Measurements from ENCODE around the gene MEG3. TPM values are rescaled to one million over a fixed set of nuclear protein-coding genes. Genes with fewer than 3 reads are reported as not detected.
A peak's percentile ranks its signal among the peaks of the same experiment; 100 is the strongest.

The MEG3 gene
- total and polyA plus RNA-seq, 3 experiments from 2014 or later = 0.13 TPM; not detected in 2

GRCh38 chr14:100846309-100846859, 20.5 kb downstream of the MEG3 start:
- H3K4me1 Mint-ChIP-seq = peaks cover 0 to 3% (median 0%) of the 10 kb centered on the region in 3 donors
- no peaks in the 10 kb centered on the region for H3K9me3 Mint-ChIP-seq
- no peaks in the 10 kb centered on the region for H3K36me3 Mint-ChIP-seq
- ChIA-PET POLR2A (no interaction called here), CTCF (no interaction called here)
- no peak overlapping the region for H3K4me3 ChIP-seq (ENCODE audit: low read length)
- no peaks in the 10 kb centered on the region for H3K36me3 ChIP-seq (ENCODE audit: insufficient read depth, low read length)
- H3K9me3 ChIP-seq (ENCODE audit: low read length) = no peaks in the 10 kb centered on the region
- peaks cover 4% of the 10 kb centered on the region for H3K4me1 ChIP-seq (ENCODE audit: insufficient read depth, low read length)
- H3K27ac Mint-ChIP-seq = no peak overlapping the region
- H3K4me3 Mint-ChIP-seq = no peak overlapping the region
- H3K27ac ChIP-seq (ENCODE audit: low read depth, low read length) = no peak overlapping the region
- H3K27me3 Mint-ChIP-seq = no peaks in the 10 kb centered on the region
- no peaks in the 10 kb centered on the region for H3K27me3 ChIP-seq (ENCODE audit: insufficient read depth, low read length, poor library complexity, severe bottlenecking)
- DNase-seq = peak in 1 of 5 donors; percentile 7

GRCh38 chr14:100849115-100849781, 23.3 kb downstream of the MEG3 start:
- ChIA-PET POLR2A (no interaction called here), CTCF (no interaction called here)
- Histone ChIP-seq H3K9me3 (ENCODE audit: low read length) (no peaks in the 10 kb centered on the region), H3K27ac (ENCODE audit: low read depth, low read length) (no peak overlapping the region), H3K27me3 (ENCODE audit: insufficient read depth, low read length, poor library complexity, severe bottlenecking) (no peaks in the 10 kb centered on the region), H3K4me3 (ENCODE audit: low read length) (peak overlapping the region; percentile 24), H3K4me1 (ENCODE audit: insufficient read depth, low read length) (peaks cover 4% of the 10 kb centered on the region), H3K36me3 (ENCODE audit: insufficient read depth, low read length) (no peaks in the 10 kb centered on the region)
- no peaks in the 10 kb centered on the region for H3K27me3 Mint-ChIP-seq
- no peak for DNase-seq
- H3K9me3 Mint-ChIP-seq = no peaks in the 10 kb centered on the region
- H3K27ac Mint-ChIP-seq = no peak overlapping the region
- H3K36me3 Mint-ChIP-seq = no peaks in the 10 kb centered on the region
- H3K4me3 Mint-ChIP-seq = no peak overlapping the region
- peaks cover 0 to 3% (median 0%) of the 10 kb centered on the region in 3 donors for H3K4me1 Mint-ChIP-seq

DNA sequence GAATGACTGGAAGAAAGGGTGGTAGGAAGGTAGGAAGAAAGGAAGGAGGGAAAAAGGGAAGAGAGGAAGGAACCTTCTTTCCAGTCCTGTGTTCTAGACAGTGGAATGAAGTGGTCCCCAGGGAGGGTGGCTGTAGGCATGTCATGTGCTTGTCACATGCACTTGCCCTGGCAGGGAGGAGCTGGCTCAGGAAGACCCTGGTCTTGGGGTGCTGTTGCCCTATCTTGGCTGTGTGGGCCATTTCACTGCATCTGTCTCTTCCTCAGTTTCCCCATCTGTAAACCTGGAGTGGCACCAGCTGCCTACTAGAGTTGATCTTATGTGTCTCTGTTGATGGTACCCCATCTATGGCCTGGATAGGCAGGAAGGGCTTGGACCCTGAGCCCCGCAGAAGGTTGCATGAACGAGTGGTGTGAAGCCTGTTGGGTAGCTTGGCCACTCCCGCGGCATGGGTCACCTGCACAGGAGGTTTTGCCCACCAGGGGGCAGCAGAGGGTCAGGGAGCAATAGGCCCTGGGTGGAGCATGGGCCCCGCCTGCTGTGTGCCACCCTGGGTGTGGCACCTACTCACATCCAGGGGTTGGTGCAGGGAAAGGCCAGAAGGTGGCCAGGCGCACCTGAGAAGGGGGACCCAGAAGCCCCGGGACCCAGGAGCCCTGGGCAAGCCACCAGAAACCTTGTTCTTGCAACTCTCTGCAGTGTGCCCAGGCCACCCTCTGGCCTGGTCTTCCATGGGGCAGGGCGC, 25.1 kb downstream of the MEG3 start:
- no peaks in the 10 kb centered on the region for H3K9me3 ChIP-seq (ENCODE audit: low read length)
- no peaks in the 10 kb centered on the region for H3K36me3 Mint-ChIP-seq
- no peaks in the 10 kb centered on the region for H3K27me3 ChIP-seq (ENCODE audit: insufficient read depth, low read length, poor library complexity, severe bottlenecking)
- no peaks in the 10 kb centered on the region for H3K27me3 Mint-ChIP-seq
- H3K4me1 Mint-ChIP-seq = peaks cover 0 to 3% (median 0%) of the 10 kb centered on the region in 3 donors
- H3K4me3 ChIP-seq (ENCODE audit: low read length) = no peak overlapping the region
- no peaks in the 10 kb centered on the region for H3K36me3 ChIP-seq (ENCODE audit: insufficient read depth, low read length)
- H3K9me3 Mint-ChIP-seq = no peaks in the 10 kb centered on the region
- peak; percentile 48 to 82 (median 64) for DNase-seq
- no peak overlapping the region for H3K4me3 Mint-ChIP-seq
- H3K27ac ChIP-seq (ENCODE audit: low read depth, low read length) = no peak overlapping the region
- CTCF ChIA-PET = interaction anchor here (1.0 to 1.9 kb wide), 4 partner anchors 8 to 777 kb away, joined by 3 to 14 read pairs (median 4); no protein-coding TSS in a partner anchor
- peak overlapping the region in 1 of 8 donors; percentile 2 for H3K27ac Mint-ChIP-seq
- H3K4me1 ChIP-seq (ENCODE audit: insufficient read depth, low read length) = peaks cover 4% of the 10 kb centered on the region
- POLR2A ChIA-PET = no interaction called here

- peaks cover 0 to 3% (median 0%) of the 10 kb centered on the region in 3 donors for H3K4me1 Mint-ChIP-seq
- H3K36me3 ChIP-seq (ENCODE audit: insufficient read depth, low read length) = no peaks in the 10 kb centered on the region
- H3K9me3 Mint-ChIP-seq = no peaks in the 10 kb centered on the region
- no peak overlapping the region for H3K27ac ChIP-seq (ENCODE audit: low read depth, low read length)
- no peak overlapping the region for H3K4me3 ChIP-seq (ENCODE audit: low read length)
- no peaks in the 10 kb centered on the region for H3K9me3 ChIP-seq (ENCODE audit: low read length)
- H3K27me3 Mint-ChIP-seq = no peaks in the 10 kb centered on the region
- no peaks in the 10 kb centered on the region for H3K27me3 ChIP-seq (ENCODE audit: insufficient read depth, low read length, poor library complexity, severe bottlenecking)
- peaks cover 4% of the 10 kb centered on the region for H3K4me1 ChIP-seq (ENCODE audit: insufficient read depth, low read length)
- no peak overlapping the region for H3K4me3 Mint-ChIP-seq
- DNase-seq = no peak
- POLR2A ChIA-PET = no interaction called here
- CTCF ChIA-PET = interaction anchor here (1.0 to 1.9 kb wide), 5 partner anchors 9 to 778 kb away, joined by 3 to 14 read pairs (median 4); no protein-coding TSS in a partner anchor
- H3K27ac Mint-ChIP-seq = peak overlapping the region in 1 of 8 donors; percentile 8
- H3K36me3 Mint-ChIP-seq = no peaks in the 10 kb centered on the region
Observed at GRCh38 chr14:100851586-100851916, 25.6 kb downstream of the MEG3 start.

DNA sequence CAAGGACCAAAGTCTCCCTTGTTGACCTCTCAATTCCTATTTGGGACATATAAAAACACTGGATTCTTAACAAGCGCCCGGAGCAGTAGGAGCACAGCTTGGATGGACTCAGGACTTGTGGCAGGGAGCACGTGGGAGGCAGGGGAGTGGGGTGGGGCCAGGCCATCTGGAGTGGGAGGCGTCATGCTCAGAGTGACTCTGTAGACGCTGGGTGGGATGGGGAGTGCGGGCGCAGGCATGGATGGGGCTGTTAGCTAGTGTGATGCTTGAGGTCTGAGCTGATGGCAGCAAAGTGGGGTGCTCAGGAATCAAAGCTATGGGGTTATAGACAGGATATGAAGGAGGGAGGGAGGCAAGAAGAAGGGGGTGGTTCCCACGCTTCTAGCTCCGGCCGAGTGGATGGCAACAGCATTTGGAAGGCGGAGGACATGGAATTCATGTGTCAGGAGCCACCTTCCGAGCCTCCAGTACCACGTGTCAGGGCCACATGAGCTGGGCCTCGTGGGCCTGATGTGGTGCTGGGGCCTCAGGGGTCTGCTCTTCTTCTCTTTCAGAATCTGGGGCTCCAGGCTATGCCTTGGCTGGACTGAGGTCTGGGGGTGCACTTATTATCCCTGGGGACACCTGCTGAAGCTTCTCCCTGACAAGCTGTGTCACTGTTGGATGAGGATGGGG, 26.2 kb downstream of the MEG3 start:
- Mint-ChIP-seq H3K4me1 (peaks cover 0 to 3% (median 0%) of the 10 kb centered on the region in 3 donors), H3K27ac (no peak overlapping the region), H3K4me3 (no peak overlapping the region), H3K36me3 (no peaks in the 10 kb centered on the region), H3K9me3 (no peaks in the 10 kb centered on the region), H3K27me3 (no peaks in the 10 kb centered on the region)
- ChIA-PET POLR2A (no interaction called here), CTCF (interaction anchor here (0.8 to 1.9 kb wide), 4 partner anchors 83 to 777 kb away, joined by 3 to 4 read pairs (median 4); no protein-coding TSS in a partner anchor)
- Histone ChIP-seq H3K4me3 (ENCODE audit: low read length) (no peak overlapping the region), H3K27me3 (ENCODE audit: insufficient read depth, low read length, poor library complexity, severe bottlenecking) (no peaks in the 10 kb centered on the region), H3K36me3 (ENCODE audit: insufficient read depth, low read length) (no peaks in the 10 kb centered on the region), H3K4me1 (ENCODE audit: insufficient read depth, low read length) (peaks cover 4% of the 10 kb centered on the region), H3K27ac (ENCODE audit: low read depth, low read length) (no peak overlapping the region), H3K9me3 (ENCODE audit: low read length) (no peaks in the 10 kb centered on the region)
- no peak for DNase-seq

GRCh38 chr14:100854435-100854834, 28.5 kb downstream of the MEG3 start:
- CTCF ChIA-PET = no interaction called here
- Histone ChIP-seq H3K27me3 (ENCODE audit: insufficient read depth, low read length, poor library complexity, severe bottlenecking) (no peaks in the 10 kb centered on the region), H3K27ac (ENCODE audit: low read depth, low read length) (no peak overlapping the region), H3K9me3 (ENCODE audit: low read length) (no peaks in the 10 kb centered on the region), H3K36me3 (ENCODE audit: insufficient read depth, low read length) (no peaks in the 10 kb centered on the region), H3K4me1 (ENCODE audit: insufficient read depth, low read length) (peaks cover under 1% of the 10 kb centered on the region), H3K4me3 (ENCODE audit: low read length) (no peak overlapping the region)
- no peak overlapping the region for H3K27ac Mint-ChIP-seq
- POLR2A ChIA-PET = no interaction called here
- no peaks in the 10 kb centered on the region for H3K9me3 Mint-ChIP-seq
- H3K27me3 Mint-ChIP-seq = peaks cover 0 to 2% of the 10 kb centered on the region in 2 donors
- H3K36me3 Mint-ChIP-seq = no peaks in the 10 kb centered on the region
- DNase-seq = no peak
- H3K4me3 Mint-ChIP-seq = no peak overlapping the region
- peaks cover 0 to 3% (median 0%) of the 10 kb centered on the region in 3 donors for H3K4me1 Mint-ChIP-seq

GRCh38 chr14:100855256-100855930, 29.5 kb downstream of the MEG3 start:
- H3K4me3 ChIP-seq (ENCODE audit: low read length) = no peak overlapping the region
- no peaks in the 10 kb centered on the region for H3K4me1 ChIP-seq (ENCODE audit: insufficient read depth, low read length)
- Mint-ChIP-seq H3K4me1 (peaks cover 0 to 3% (median 0%) of the 10 kb centered on the region in 3 donors), H3K9me3 (no peaks in the 10 kb centered on the region), H3K4me3 (no peak overlapping the region), H3K36me3 (no peaks in the 10 kb centered on the region), H3K27me3 (peaks cover 3 to 7% of the 10 kb centered on the region in 2 donors), H3K27ac (no peak overlapping the region)
- ChIA-PET POLR2A (no interaction called here), CTCF (no interaction called here)
- no peak for DNase-seq
- H3K36me3 ChIP-seq (ENCODE audit: insufficient read depth, low read length) = no peaks in the 10 kb centered on the region
- no peaks in the 10 kb centered on the region for H3K27me3 ChIP-seq (ENCODE audit: insufficient read depth, low read length, poor library complexity, severe bottlenecking)
- no peak overlapping the region for H3K27ac ChIP-seq (ENCODE audit: low read depth, low read length)
- no peaks in the 10 kb centered on the region for H3K9me3 ChIP-seq (ENCODE audit: low read length)

Data from CD8-positive, alpha-beta memory T cell (primary cell).